PC-9 (cell line): ENCODE results near the gene CCDC18.

Source experiments
- CTCF ChIP-seq: fragments of 200-600 bp; sonication (generic); conservative IDR thresholded peaks from 2 replicates; pipeline ENCODE4 v1.6.1; 2017; ENCODE audit warnings: mixed run types, antibody characterized with exemption, mild to moderate bottlenecking, moderate library complexity
- EZH2 ChIP-seq: fragments of 200-600 bp; sonication (generic); IDR thresholded peaks from 2 replicates; pipeline ENCODE4 v1.8.0; 2017; ENCODE audit warnings: antibody characterized with exemption, low read depth

GRCh38 chr1:93171549-93172034 lies 8.9 kb upstream of the CCDC18 start:
- TF ChIP-seq CTCF: no peak
- TF ChIP-seq EZH2: no peak
